ENCODE data around the gene NUP98. TPM values are rescaled to one million over a fixed set of nuclear protein-coding genes. Genes with fewer than 3 reads are reported as not detected.

The NUP98 gene
- total RNA-seq, 1 donor from 2014 or later, result 80.3 TPM

DNA sequence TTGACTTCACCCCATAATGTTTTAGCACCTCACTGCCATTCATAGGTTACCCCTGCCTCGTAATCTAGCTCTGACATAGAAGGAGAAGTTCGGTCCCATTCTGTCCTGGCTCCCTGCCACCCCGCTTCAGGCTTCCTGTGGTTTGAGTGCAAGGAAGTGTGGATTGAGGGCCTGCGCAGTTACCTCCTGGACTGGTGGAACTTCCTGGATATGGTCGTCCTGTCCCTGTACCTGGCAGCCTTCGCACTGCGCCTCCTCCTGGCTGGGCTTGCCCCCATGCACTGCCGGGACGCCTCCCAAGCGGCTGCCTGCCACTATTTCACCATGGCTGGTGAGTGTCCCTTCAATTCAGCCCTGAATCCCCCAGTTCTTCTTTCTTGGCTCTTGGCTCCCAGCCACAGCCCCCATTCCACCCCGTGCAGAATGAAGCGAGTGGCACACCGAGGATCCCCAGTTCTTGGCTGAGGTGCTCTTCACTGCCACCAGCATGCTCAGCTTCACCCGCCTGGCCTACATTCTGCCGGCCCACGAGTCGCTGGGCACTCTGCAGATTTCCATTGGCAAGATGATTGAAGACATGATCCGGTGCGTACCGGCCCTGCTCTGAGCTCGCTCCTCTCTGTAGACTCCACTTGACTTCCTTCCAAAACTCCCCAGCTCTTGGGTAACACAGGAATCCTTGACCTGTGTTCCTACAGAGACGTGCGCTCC, 170.9 kb downstream of the NUP98 start:
- Mint-ChIP-seq H3K9me3 (ENCODE audit: low read depth) (no peaks in the 10 kb centered on the region), H3K4me1 (ENCODE audit: low read depth) (no peaks in the 10 kb centered on the region), H3K27me3 (peaks cover 7% of the 10 kb centered on the region), H3K4me3 (ENCODE audit: low read depth) (no peak overlapping the region), H3K36me3 (ENCODE audit: insufficient read depth) (no peaks in the 10 kb centered on the region), H3K27ac (no peak overlapping the region)
- TF ChIP-seq, protein P1, sequence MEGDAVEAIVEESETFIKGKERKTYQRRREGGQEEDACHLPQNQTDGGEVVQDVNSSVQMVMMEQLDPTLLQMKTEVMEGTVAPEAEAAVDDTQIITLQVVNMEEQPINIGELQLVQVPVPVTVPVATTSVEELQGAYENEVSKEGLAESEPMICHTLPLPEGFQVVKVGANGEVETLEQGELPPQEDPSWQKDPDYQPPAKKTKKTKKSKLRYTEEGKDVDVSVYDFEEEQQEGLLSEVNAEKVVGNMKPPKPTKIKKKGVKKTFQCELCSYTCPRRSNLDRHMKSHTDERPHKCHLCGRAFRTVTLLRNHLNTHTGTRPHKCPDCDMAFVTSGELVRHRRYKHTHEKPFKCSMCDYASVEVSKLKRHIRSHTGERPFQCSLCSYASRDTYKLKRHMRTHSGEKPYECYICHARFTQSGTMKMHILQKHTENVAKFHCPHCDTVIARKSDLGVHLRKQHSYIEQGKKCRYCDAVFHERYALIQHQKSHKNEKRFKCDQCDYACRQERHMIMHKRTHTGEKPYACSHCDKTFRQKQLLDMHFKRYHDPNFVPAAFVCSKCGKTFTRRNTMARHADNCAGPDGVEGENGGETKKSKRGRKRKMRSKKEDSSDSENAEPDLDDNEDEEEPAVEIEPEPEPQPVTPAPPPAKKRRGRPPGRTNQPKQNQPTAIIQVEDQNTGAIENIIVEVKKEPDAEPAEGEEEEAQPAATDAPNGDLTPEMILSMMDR (IDR thresholded peaks at IDR 0.05; ENCODE audit: unreplicated experiment), result no peak
- no peak for DNase-seq (ENCODE audit: low spot score, unreplicated experiment)

Other genes starting within 250 kb of the NUP98 start
- gene ART5, start 155.6 kb downstream of the NUP98 start, total RNA-seq, result 1.8 and 3.8 TPM in 2 replicates
- gene ART1, start 152.4 kb downstream of the NUP98 start, total RNA-seq, result not detected in 2 replicates
- 2.8 and 3.3 TPM in 2 replicates for gene CHRNA10, start 126.2 kb downstream of the NUP98 start, total RNA-seq
- 46.7 and 51.3 TPM in 2 replicates for gene PGAP2, start 11.0 kb upstream of the NUP98 start, total RNA-seq
- gene RHOG, start 43.4 kb upstream of the NUP98 start, total RNA-seq, result 21.4 and 25.0 TPM in 2 replicates
- gene STIM1, start 58.1 kb upstream of the NUP98 start, total RNA-seq, result 27.2 and 32.7 TPM in 2 replicates